BLaER1 (cell line): Measurements from ENCODE around the gene NGFR.
"Not testable (repeated sequence)": the region's sequence is repeated elsewhere in the genome, so short reads cannot be mapped to it uniquely, and the experiment has no call there.

Experiments used
- H3K27ac ChIP-seq: shearing (Covaris generic); formaldehyde crosslinking; 2 replicates; pipeline ENCODE4 v1.8.1; 2022
- H3K27me3 ChIP-seq: shearing (Covaris generic); formaldehyde crosslinking; 2 replicates; pipeline ENCODE4 v1.8.1; 2022
- H3K36me3 ChIP-seq: shearing (Covaris generic); formaldehyde crosslinking; 2 replicates; pipeline ENCODE4 v1.8.1; 2022
- H3K4me1 ChIP-seq: shearing (Covaris generic); formaldehyde crosslinking; 2 replicates; pipeline ENCODE4 v1.8.1; 2022
- H3K4me2 ChIP-seq: shearing (Covaris generic); formaldehyde crosslinking; 2 replicates; pipeline ENCODE4 v1.8.1; 2022
- H3K4me3 ChIP-seq: shearing (Covaris generic); formaldehyde crosslinking; 2 replicates; pipeline ENCODE4 v1.8.1; 2022
- H3K9ac ChIP-seq: shearing (Covaris generic); formaldehyde crosslinking; 2 replicates; pipeline ENCODE4 v1.8.1; 2022
- H3K9me3 ChIP-seq: shearing (Covaris generic); formaldehyde crosslinking; 2 replicates; pipeline ENCODE4 v1.8.1; 2022
- H4K20me1 ChIP-seq: shearing (Covaris generic); formaldehyde crosslinking; 2 replicates; pipeline ENCODE4 v1.8.1; 2022
- Cebpa-rat ChIP-seq: shearing (Covaris generic); IDR thresholded peaks from 2 replicates; pipeline ENCODE4 v1.8.1; 2022

NGFR gene

DNA sequence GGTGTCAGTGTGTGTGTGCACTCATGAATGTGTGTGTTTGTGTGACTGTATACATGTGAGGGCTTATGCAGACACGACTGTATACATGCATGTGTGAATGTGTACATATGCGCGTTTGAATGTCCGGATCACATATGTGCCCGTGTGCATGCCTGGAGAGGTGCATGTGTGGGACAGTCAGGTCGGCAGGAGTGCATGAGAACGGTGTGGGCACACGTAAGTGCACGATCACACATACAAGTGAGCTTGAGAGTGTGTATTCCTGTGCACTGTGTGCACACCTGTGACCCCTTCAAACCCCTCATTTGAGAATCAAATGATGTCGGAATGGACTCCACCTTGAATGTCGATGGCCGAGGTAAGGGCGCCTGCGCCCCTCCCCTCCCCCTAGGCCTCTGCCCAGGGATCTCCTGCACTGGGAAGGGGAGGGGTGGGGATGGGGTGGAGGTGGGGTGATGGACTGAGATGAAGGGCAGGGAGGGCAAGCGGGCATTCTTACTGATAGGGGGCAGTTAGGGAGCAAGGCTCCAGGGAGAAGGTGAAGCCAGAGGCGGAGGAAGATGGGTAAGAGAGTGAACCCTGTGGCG lies 601 bp upstream of the NGFR start:
- Histone ChIP-seq H4K20me1 (peaks cover 37% of the 10 kb centered on the region), H3K4me3 (peak overlapping the region; percentile 72), H3K9me3 (no peaks in the 10 kb centered on the region), H3K36me3 (no peaks in the 10 kb centered on the region), H3K4me1 (peaks cover 45% of the 10 kb centered on the region), H3K9ac (no peak overlapping the region), H3K4me2 (peak overlapping the region; percentile 100), H3K27ac (no peak overlapping the region), H3K27me3 (peaks cover 39% of the 10 kb centered on the region)
- TF ChIP-seq Cebpa-rat = no peak

DNA sequence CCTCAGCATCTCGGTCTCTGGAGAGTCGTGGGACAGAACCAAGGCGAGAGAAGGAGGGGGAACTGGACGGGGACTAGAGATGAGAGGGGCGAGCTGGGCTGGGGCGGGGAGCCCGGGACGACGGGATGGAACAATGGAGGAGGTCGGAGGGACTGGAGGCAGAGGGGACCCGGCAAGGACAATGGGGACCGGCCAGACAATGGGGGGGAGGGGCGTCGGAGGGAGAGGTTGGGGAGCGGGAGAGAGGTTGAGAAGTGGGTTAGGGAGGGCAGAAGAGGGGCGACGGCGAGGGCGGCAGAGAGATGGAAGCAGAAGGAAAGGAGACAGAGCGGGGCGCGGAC lies 719 bp downstream of the NGFR start:
- Histone ChIP-seq H3K9me3 (no peaks in the 10 kb centered on the region), H3K4me1 (peaks cover 46% of the 10 kb centered on the region), H4K20me1 (peaks cover 47% of the 10 kb centered on the region), H3K36me3 (no peaks in the 10 kb centered on the region), H3K9ac (peak overlapping the region; percentile 65), H3K4me3 (peak overlapping the region; percentile 72), H3K4me2 (peak overlapping the region; percentile 100), H3K27me3 (peaks cover 52% of the 10 kb centered on the region), H3K27ac (no peak overlapping the region)
- no peak for TF ChIP-seq Cebpa-rat

DNA sequence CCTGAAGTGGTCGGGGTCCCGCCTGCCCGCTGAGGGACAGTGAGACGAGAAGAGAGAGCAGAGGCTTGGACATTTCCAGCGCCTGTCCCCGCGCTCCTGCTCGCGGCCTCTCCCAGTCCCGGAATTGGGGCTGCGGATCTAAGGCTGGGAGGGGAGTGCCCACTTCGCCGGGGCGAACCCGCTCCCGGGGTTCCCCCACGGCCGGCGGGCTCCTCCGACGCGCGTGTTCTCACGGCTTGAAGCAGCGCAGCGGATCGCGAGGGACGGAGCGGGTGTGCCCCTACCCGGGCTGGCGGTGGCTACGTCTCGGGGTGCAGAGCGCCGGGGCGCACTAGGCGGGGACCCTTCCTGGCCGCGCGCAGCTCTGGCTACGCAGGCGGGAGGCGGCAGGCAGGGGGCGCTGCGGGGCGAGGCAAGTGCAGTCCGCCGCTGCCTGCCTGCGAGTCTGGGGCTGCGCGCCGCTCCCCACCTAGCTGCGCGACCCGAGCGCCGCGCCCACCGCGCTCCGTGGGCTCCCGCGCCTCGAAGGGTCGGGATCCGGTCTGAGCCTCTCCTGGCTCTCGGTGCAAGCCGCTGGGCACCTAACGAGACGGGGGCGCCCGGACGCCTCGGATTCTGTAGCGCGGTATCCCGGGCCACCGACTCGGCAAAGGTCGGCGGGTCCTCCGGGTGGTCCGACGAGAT lies 1.2 kb downstream of the NGFR start:
- peak overlapping the region; percentile 65 for H3K9ac ChIP-seq
- H3K4me2 ChIP-seq = peak overlapping the region; percentile 100
- peaks cover 57% of the 10 kb centered on the region for H3K27me3 ChIP-seq
- H3K4me1 ChIP-seq = peaks cover 51% of the 10 kb centered on the region
- no peaks in the 10 kb centered on the region for H3K36me3 ChIP-seq
- TF ChIP-seq Cebpa-rat = no peak
- no peaks in the 10 kb centered on the region for H3K9me3 ChIP-seq
- no peak overlapping the region for H3K27ac ChIP-seq
- H3K4me3 ChIP-seq = peak overlapping the region; percentile 72
- peaks cover 52% of the 10 kb centered on the region for H4K20me1 ChIP-seq

DNA sequence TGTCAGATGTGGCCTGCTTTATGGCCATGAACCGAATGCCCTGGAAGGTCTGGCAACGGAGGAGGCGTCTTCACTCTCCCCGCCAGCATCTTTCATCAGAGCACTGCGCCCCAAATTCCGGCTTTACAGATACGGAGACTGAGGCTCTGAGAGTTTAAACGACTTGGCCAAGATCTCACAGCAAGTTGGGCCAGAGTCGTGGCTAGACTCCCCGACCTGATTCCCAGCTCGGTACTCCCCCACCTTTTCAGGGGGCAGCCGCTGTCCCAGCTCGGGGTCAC lies 1.7 kb downstream of the NGFR start:
- H3K9ac ChIP-seq = no peak overlapping the region; the same call in 1 of the 2 replicates
- peaks cover 59% of the 10 kb centered on the region for H3K27me3 ChIP-seq
- no peak for TF ChIP-seq Cebpa-rat
- H3K4me1 ChIP-seq = peaks cover 51% of the 10 kb centered on the region
- peaks cover 55% of the 10 kb centered on the region for H4K20me1 ChIP-seq
- H3K9me3 ChIP-seq = no peaks in the 10 kb centered on the region
- H3K4me3 ChIP-seq = peak overlapping the region; percentile 72
- H3K36me3 ChIP-seq = no peaks in the 10 kb centered on the region
- H3K27ac ChIP-seq = no peak overlapping the region
- peak overlapping the region; percentile 100 for H3K4me2 ChIP-seq

DNA sequence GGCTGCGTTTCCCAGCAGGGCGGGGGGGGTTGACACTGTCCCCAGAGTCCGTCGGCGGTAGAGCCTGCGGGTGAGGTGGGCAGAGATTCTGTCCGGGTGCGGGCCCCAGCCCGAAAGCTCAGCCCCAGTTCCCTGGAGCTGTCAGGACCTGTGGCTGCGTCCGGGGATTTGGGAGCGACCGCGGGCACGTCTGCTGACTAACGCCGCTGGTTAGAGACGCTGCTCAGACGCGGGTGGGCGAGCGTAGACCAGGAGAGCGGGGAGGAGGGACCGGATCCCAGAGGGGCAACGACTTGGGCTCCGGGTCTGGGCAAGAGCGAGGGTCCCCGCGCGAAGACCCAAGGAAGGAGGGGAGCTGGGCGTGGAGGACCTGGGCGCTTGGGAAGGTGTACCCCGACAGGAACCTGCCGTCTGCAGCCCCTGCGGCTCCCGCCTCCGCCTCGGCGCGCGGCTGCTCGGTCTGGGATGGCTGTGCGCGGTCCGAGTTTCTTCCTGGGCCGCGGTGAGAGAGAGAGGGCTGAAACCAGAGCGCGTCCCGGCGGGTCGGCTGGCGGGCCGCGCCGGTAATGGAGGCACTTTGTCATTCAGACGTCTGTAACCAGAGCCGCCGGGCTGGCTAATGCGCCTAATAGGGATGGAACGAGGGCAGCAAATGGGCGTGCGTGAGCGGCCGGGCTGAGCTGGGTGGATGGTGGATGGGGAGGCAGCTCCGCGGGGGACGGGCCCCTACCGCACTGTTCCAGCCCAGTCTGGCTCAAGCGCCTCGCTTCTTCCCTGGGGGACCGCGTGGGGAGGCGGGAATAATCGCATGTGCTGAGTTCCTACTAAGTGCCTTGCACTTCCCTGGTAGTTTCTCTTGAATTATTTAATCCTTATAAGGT lies 2.3 kb downstream of the NGFR start:
- peak overlapping the region; percentile 100 for H3K4me2 ChIP-seq
- no peaks in the 10 kb centered on the region for H3K36me3 ChIP-seq
- H3K27ac ChIP-seq = no peak overlapping the region
- H3K4me3 ChIP-seq = peak overlapping the region; percentile 72
- H3K9ac ChIP-seq = no peak overlapping the region; the same call in 1 of the 2 replicates
- no peaks in the 10 kb centered on the region for H3K9me3 ChIP-seq
- TF ChIP-seq Cebpa-rat = no peak
- H3K27me3 ChIP-seq = peaks cover 59% of the 10 kb centered on the region
- peaks cover 55% of the 10 kb centered on the region for H3K4me1 ChIP-seq
- H4K20me1 ChIP-seq = peaks cover 55% of the 10 kb centered on the region

DNA sequence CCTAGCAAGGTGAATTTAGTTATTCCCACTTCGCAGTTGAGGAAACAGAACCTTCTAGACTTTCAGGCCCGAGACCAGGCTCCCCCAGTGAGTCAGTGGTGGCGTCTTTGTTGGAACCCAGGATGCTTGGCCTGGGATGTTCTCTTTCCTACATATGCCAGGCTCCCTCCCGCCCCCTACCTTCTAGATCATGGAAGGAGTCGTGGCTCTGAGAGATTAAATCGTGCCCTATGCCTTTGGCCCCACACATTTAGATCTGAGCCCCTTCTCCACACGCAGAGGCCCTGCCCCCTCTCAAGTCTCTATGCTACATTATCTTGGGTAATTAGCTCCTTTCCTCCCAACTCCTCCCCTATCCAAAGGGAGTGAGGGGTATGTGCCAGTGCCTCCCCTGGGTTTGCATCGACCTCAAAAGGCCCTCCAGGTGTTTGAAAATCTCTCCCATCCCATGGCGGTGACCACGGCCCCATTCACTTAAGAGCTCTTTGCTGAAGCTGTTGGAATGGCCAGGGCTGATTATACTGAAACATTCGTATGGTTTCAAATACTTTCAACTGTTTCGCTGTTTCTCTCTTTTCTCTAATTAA lies 3.0 kb downstream of the NGFR start:
- H3K27me3 ChIP-seq = peaks cover 59% of the 10 kb centered on the region
- TF ChIP-seq Cebpa-rat = no peak
- no peaks in the 10 kb centered on the region for H3K36me3 ChIP-seq
- peak overlapping the region; percentile 72 for H3K4me3 ChIP-seq
- no peak overlapping the region for H3K9ac ChIP-seq
- peaks cover 53% of the 10 kb centered on the region for H3K4me1 ChIP-seq
- no peak overlapping the region for H3K27ac ChIP-seq
- peak overlapping the region; percentile 100; the same call in 1 of the 2 replicates for H3K4me2 ChIP-seq
- peaks cover 55% of the 10 kb centered on the region for H4K20me1 ChIP-seq
- H3K9me3 ChIP-seq = no peaks in the 10 kb centered on the region

DNA sequence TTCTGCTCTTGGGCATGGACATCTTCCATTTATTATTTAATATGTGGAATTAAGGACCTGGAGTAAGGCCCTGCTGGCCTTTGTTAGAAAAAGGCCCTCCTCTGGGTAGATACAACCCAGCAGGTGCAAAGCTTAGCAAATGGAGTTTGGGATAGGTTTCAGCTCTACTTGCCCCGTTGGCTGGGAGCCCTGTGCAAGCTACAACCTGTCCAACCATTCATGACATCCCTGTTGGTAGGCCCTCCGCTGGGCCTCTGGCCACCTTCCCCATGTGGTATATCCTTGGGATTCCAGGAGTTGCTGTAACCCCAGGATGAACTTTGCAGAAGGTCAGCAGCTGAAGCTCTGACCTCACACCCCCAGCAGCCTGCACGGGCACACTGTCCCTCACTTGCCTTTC lies 6.4 kb downstream of the NGFR start:
- H3K27me3 ChIP-seq = peaks cover 49% of the 10 kb centered on the region
- peaks cover 30% of the 10 kb centered on the region for H3K4me1 ChIP-seq
- no peaks in the 10 kb centered on the region for H3K36me3 ChIP-seq
- no peaks in the 10 kb centered on the region for H3K9me3 ChIP-seq
- no peak overlapping the region for H3K9ac ChIP-seq
- H3K27ac ChIP-seq = no peak overlapping the region
- H3K4me2 ChIP-seq = 0 out of 2 replicates have a peak overlapping the region, but pooled peaks have one; percentile 3
- TF ChIP-seq Cebpa-rat = no peak
- peaks cover 48% of the 10 kb centered on the region for H4K20me1 ChIP-seq
- no peak overlapping the region for H3K4me3 ChIP-seq

DNA sequence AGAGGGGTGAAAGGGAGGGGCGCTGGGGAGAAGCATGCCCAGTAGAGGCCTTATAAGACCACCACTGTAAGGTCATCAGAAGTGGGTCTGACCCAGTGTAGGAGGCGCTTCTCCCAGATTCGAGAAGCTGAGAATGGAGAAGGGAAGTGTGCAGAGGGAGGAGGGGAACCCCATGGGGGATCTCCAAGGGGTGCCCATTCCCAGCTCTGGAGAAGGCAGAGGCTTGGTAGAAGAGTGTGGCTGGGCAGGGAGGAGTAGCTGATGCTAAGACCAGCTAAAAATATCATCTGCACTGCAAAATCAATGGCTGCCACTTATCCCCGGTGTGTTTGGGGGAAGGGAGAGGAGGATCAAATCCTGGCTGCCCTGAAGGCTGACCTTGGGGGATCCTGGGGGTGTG lies 7.2 kb downstream of the NGFR start:
- H3K9me3 ChIP-seq = no peaks in the 10 kb centered on the region
- H3K4me3 ChIP-seq = no peak overlapping the region
- H3K27me3 ChIP-seq = peaks cover 42% of the 10 kb centered on the region
- H3K27ac ChIP-seq = no peak overlapping the region
- no peaks in the 10 kb centered on the region for H3K36me3 ChIP-seq
- TF ChIP-seq Cebpa-rat = no peak
- peaks cover 40% of the 10 kb centered on the region for H4K20me1 ChIP-seq
- H3K4me1 ChIP-seq = peaks cover 29% of the 10 kb centered on the region
- H3K4me2 ChIP-seq = peak overlapping the region; percentile 14
- H3K9ac ChIP-seq = no peak overlapping the region

DNA sequence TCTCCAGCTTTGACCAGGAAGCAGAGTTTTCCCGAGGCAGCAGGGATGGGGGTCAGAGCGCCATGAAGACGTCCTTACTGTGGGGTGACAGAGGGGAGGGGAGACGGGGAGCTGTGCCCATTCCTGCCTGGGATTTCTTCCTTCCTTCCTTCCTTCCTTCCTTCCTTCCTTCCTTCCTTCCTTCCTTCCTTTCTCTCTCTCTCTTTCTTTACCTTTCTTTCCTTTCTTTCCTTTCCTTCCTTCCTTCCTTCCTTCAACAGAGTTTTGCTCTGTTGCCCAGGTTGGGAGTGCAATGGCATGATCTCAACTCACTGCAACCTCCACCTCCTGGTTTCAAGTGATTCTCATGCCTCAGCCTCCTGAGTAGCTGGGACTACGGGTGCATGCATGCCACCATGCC lies 7.6 kb downstream of the NGFR start:
- Histone ChIP-seq H3K4me1 (peaks cover 29% of the 10 kb centered on the region), H4K20me1 (peaks cover 36% of the 10 kb centered on the region), H3K27me3 (peaks cover 38% of the 10 kb centered on the region), H3K4me2 (peak overlapping the region; percentile 14)
- H3K36me3 ChIP-seq, H3K9me3 ChIP-seq, H3K4me3 ChIP-seq, H3K9ac ChIP-seq, H3K27ac ChIP-seq: not testable (repeated sequence)

DNA sequence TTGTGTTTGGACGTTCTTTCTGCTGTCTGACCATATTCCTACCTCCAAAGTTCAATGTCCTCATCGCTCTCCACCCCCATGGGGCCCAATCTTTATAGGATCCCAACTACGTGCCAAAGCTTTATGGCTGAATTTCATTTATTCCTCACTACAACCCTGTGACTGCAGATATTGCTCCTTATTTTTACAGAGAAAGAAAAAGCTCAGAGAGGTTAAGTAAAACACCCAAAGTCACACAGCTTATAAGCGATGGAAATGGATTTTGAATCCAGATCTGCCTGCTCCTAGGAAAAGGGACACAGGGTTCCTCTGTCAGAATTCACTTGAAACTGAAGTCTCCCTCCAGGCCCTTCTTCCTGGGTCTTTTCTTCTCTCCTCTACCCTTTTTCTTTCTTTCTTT lies 9.3 kb downstream of the NGFR start:
- H3K9me3 ChIP-seq = no peaks in the 10 kb centered on the region
- no peak for TF ChIP-seq Cebpa-rat
- no peak overlapping the region for H3K9ac ChIP-seq
- no peak overlapping the region for H3K27ac ChIP-seq
- H3K4me3 ChIP-seq = no peak overlapping the region
- H4K20me1 ChIP-seq = peaks cover 19% of the 10 kb centered on the region
- peaks cover 21% of the 10 kb centered on the region for H3K27me3 ChIP-seq
- H3K4me1 ChIP-seq = peaks cover 36% of the 10 kb centered on the region
- H3K36me3 ChIP-seq = no peaks in the 10 kb centered on the region
- H3K4me2 ChIP-seq = no peak overlapping the region
